Neural progenitor cell (in vitro differentiated cells): ENCODE data around the gene RTL5. TPM values are rescaled to one million over a fixed set of nuclear protein-coding genes. Genes with fewer than 3 reads are reported as not detected.

Experiments
- DNase-seq: peaks from one replicate; pipeline ENCODE4 v3.0.0-alpha.2; 2016; ENCODE audit warnings: low spot score
- H2AFZ ChIP-seq: fragments of 200-600 bp; sonication (generic); replicated peaks from 2 replicates; pipeline ENCODE4 v1.6.1; 2016; ENCODE audit warnings: antibody characterized with exemption
- H3F3A ChIP-seq: fragments of 200-600 bp; sonication (generic); 2 replicates; pipeline ENCODE4 v1.6.1; 2016; ENCODE audit warnings: antibody characterized with exemption, low read depth
- H3K27ac ChIP-seq: fragments of 200-600 bp; sonication (generic); 2 replicates; pipeline ENCODE4 v1.5.1; 2016; ENCODE audit warnings: mild to moderate bottlenecking
- H3K27me3 ChIP-seq: fragments of 200-600 bp; sonication (generic); 2 replicates; pipeline ENCODE4 v1.6.1; 2016; ENCODE audit warnings: mild to moderate bottlenecking, moderate library complexity
- H3K36me3 ChIP-seq: fragments of 200-600 bp; sonication (generic); 2 replicates; pipeline ENCODE4 v1.5.1; 2016
- H3K4me1 ChIP-seq: fragments of 200-600 bp; sonication (generic); 2 replicates; pipeline ENCODE4 v1.6.1; 2016; ENCODE audit warnings: mixed run types
- H3K4me2 ChIP-seq: fragments of 200-600 bp; sonication (generic); 2 replicates; pipeline ENCODE4 v1.6.1; 2016
- H3K4me3 ChIP-seq: fragments of 200-600 bp; sonication (generic); 2 replicates; pipeline ENCODE4 v1.5.1; 2016
- H3K79me2 ChIP-seq: fragments of 200-600 bp; sonication (generic); 2 replicates; pipeline ENCODE4 v1.6.1; 2016; ENCODE audit warnings: low read depth
- H3K9ac ChIP-seq: fragments of 200-600 bp; sonication (generic); 2 replicates; pipeline ENCODE4 v1.6.1; 2016
- H3K9me3 ChIP-seq: fragments of 200-600 bp; sonication (generic); 2 replicates; pipeline ENCODE4 v1.5.1; 2016; ENCODE audit warnings: low read depth
- H4K20me1 ChIP-seq: fragments of 200-600 bp; sonication (generic); 2 replicates; pipeline ENCODE4 v1.6.1; 2016; ENCODE audit warnings: low read depth
- H3K27ac Mint-ChIP-seq: 3 replicates; pipeline ENCODE4 v1.8.0; 2021; ENCODE audit warnings: mixed read lengths
- H3K27me3 Mint-ChIP-seq: 2 replicates; pipeline ENCODE4 v1.8.0; 2022; ENCODE audit warnings: low read depth, mild to moderate bottlenecking, inconsistent platforms, moderate library complexity, mixed read lengths; ENCODE audit not compliant: insufficient read depth
- H3K36me3 Mint-ChIP-seq: 3 replicates; pipeline ENCODE4 v1.8.0; 2021; ENCODE audit warnings: mixed read lengths
- H3K4me1 Mint-ChIP-seq: 3 replicates; pipeline ENCODE4 v1.8.0; 2021; ENCODE audit warnings: mixed read lengths
- H3K4me3 Mint-ChIP-seq: 3 replicates; pipeline ENCODE4 v1.8.0; 2021; ENCODE audit warnings: mild to moderate bottlenecking, moderate library complexity, mixed read lengths
- H3K9me3 Mint-ChIP-seq: 3 replicates; pipeline ENCODE4 v1.8.0; 2020; ENCODE audit warnings: mixed read lengths
- EZH2 ChIP-seq: fragments of 200-600 bp; sonication (generic); IDR thresholded peaks from 2 replicates; pipeline ENCODE4 v1.6.1; 2017; ENCODE audit warnings: antibody characterized with exemption, mild to moderate bottlenecking, moderate library complexity
- EZH2phosphoT487 ChIP-seq: fragments of 200-600 bp; sonication (generic); IDR thresholded peaks from 2 replicates; pipeline ENCODE4 v1.6.1; 2017; ENCODE audit warnings: antibody characterized with exemption
- total RNA-seq: library from RNA; depleted of rRNA; stranded (reverse); fragments of >200 nt; gene quantifications from 2 replicates; pipeline ENCODE4 v1.2.3, GENCODE V29; 2015; ENCODE audit warnings: low replicate concordance
- TF ChIP-seq, protein P1 (sequence below): fragments of 200-600 bp; sonication (generic); IDR thresholded peaks from 2 replicates; pipeline ENCODE4 v1.5.1; 2017; ENCODE audit warnings: antibody characterized with exemption, mild to moderate bottlenecking

RTL5 gene
- total RNA-seq, 1 donor from 2014 or later, result 1.0 TPM

DNA sequence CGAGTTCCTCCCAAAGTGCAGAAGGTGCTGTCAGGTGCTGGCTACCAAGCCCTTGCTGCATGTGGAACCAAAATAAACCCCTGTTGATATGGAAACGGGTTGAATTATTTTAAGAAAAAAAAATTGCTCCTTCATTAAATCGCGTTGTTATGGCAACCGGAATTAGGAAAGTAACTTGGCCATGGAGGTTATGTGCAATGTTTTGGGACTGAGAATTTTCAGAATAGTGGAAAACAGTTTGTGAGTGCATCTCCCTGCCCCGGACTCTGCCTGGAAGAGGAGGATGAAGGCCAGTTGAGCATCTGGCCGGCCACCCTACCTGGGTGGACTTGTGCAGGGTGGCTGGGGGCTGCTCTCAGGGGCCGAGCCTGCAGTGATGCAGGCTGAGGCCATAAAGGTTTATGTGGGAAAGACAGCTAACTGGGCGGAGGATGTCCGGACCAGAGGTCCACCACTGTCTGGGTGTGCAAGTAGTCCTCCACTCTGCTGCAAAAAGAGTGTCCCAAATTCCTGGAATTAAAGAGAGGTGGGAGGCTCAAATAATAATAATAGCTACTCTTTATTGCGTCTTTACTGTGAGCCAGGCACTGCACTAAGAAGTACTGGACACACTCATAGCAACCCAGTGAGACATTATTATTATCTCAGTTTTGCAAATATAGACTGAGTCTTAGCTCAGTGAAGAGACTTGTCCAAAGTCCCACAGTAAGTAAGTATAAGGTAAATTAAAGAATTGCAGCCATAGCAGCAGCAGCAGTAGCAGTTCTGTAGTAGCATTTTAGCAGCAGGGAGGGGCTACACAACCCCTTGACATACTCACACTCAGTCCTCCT is 20.6 kb downstream of the RTL5 start:
- Mint-ChIP-seq H3K27ac (no peak overlapping the region), H3K36me3 (no peaks in the 10 kb centered on the region), H3K4me1 (peaks cover 39% of the 10 kb centered on the region)

DNA sequence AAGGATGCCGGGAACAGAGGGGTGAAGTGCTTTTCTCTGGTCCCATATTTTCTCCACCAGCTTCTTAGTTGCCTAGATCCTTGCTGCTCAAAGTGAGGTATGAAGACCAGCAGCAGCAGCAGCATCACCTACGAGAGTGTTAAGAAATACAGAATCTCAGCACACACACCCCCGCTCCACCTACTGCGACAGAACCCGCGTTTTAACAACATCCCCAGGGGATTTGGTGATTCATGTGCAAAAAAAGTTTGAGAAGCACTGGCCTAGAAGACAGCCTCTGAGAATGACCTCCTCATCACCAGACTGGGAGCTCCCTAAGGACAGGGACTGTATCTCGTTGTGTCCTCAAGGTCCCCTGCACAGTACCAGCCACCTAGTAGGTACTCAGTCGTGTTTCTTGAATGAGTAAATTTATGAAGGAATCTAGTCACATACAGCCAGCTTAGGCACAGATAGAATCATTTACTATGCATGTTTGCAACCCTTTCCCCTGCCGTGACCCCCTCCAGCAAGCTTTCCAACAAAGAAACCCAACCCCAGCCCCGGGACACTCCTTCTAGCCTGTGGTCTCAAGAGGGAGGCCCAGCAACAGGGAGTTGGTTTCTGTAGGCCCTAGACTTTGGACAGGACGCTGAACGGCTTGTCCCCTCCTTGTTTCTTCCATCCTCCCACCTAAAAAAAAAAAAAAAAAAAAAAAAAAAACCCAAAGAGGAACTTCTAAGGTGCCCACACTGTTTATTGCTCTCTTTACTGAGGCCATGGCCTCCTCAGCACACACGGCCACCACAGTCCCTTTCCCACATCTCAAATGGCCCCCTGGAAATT is 21.5 kb downstream of the RTL5 start:
- no peaks in the 10 kb centered on the region for H3K79me2 ChIP-seq
- H3K4me3 ChIP-seq, result no peak overlapping the region
- Mint-ChIP-seq H3K4me1 (peaks cover 32% of the 10 kb centered on the region), H3K36me3 (no peaks in the 10 kb centered on the region), H3K27me3 (peaks cover 8% of the 10 kb centered on the region), H3K4me3 (peak overlapping the region; percentile 48), H3K27ac (no peak overlapping the region), H3K9me3 (peaks cover 13% of the 10 kb centered on the region)
- H3F3A ChIP-seq, result peaks cover 6% of the 10 kb centered on the region
- H2AFZ ChIP-seq, result no peak overlapping the region
- no peak overlapping the region for H3K27ac ChIP-seq
- H3K4me1 ChIP-seq, result no peaks in the 10 kb centered on the region
- H4K20me1 ChIP-seq, result peaks cover 13% of the 10 kb centered on the region
- H3K9ac ChIP-seq, result no peak overlapping the region
- no peak for DNase-seq
- no peaks in the 10 kb centered on the region for H3K27me3 ChIP-seq
- no peaks in the 10 kb centered on the region for H3K36me3 ChIP-seq
- no peak overlapping the region for H3K4me2 ChIP-seq
- no peaks in the 10 kb centered on the region for H3K9me3 ChIP-seq
- TF ChIP-seq EZH2phosphoT487 (no peak), EZH2 (no peak)
- TF ChIP-seq, protein P1, sequence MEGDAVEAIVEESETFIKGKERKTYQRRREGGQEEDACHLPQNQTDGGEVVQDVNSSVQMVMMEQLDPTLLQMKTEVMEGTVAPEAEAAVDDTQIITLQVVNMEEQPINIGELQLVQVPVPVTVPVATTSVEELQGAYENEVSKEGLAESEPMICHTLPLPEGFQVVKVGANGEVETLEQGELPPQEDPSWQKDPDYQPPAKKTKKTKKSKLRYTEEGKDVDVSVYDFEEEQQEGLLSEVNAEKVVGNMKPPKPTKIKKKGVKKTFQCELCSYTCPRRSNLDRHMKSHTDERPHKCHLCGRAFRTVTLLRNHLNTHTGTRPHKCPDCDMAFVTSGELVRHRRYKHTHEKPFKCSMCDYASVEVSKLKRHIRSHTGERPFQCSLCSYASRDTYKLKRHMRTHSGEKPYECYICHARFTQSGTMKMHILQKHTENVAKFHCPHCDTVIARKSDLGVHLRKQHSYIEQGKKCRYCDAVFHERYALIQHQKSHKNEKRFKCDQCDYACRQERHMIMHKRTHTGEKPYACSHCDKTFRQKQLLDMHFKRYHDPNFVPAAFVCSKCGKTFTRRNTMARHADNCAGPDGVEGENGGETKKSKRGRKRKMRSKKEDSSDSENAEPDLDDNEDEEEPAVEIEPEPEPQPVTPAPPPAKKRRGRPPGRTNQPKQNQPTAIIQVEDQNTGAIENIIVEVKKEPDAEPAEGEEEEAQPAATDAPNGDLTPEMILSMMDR, result no peak

More for the DNA sequence above, 20.6 kb downstream of the RTL5 start:
- no peak overlapping the region for H3K4me2 ChIP-seq
- H3K9me3 ChIP-seq, result no peaks in the 10 kb centered on the region
- peaks cover 4% of the 10 kb centered on the region for H3K27me3 ChIP-seq
- peaks cover 22% of the 10 kb centered on the region for H4K20me1 ChIP-seq
- no peak overlapping the region for H2AFZ ChIP-seq
- no peak overlapping the region for H3K27ac ChIP-seq
- Mint-ChIP-seq H3K27me3 (peaks cover 8% of the 10 kb centered on the region), H3K9me3 (peaks cover 13% of the 10 kb centered on the region), H3K4me3 (peak overlapping the region; percentile 21)
- peaks cover 4% of the 10 kb centered on the region for H3K4me1 ChIP-seq
- no peak overlapping the region for H3K9ac ChIP-seq
- no peak overlapping the region for H3K4me3 ChIP-seq
- no peak for DNase-seq
- H3K79me2 ChIP-seq, result no peaks in the 10 kb centered on the region
- peaks cover 6% of the 10 kb centered on the region for H3F3A ChIP-seq
- TF ChIP-seq, protein P1, result no peak
- no peak for TF ChIP-seq EZH2
- TF ChIP-seq EZH2phosphoT487, result no peak
- H3K36me3 ChIP-seq, result no peaks in the 10 kb centered on the region

DNA sequence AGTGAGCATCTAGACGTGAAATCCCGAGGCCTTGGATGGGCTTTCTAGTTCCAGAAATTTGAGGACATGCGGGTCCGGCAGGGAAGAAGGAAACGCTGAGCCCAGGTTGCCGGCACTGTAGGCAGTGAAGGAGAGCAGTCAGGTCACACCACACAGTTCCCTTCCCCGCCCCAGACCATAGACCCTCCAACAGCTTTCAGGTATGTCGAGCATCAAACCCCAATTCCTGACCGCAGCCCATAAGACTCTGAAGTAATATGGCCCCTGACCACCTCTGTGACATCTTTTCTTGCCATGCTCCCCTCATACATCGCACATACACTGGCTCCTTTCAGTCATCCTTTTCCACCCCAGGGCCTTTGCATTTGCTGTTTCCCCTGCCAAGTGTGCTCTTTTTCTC is 23.0 kb downstream of the RTL5 start:
- H3K4me1 Mint-ChIP-seq, result peaks cover 17% of the 10 kb centered on the region
- peaks cover 15% of the 10 kb centered on the region for H3K9me3 Mint-ChIP-seq
- Histone ChIP-seq H3K9me3 (no peaks in the 10 kb centered on the region), H4K20me1 (no peaks in the 10 kb centered on the region), H3K4me3 (no peak overlapping the region), H3F3A (no peaks in the 10 kb centered on the region), H3K79me2 (no peaks in the 10 kb centered on the region), H3K9ac (no peak overlapping the region), H3K36me3 (no peaks in the 10 kb centered on the region), H3K27me3 (no peaks in the 10 kb centered on the region), H2AFZ (no peak overlapping the region), H3K4me1 (no peaks in the 10 kb centered on the region), H3K4me2 (no peak overlapping the region), H3K27ac (no peak overlapping the region)
- TF ChIP-seq, protein P1, result no peak
- TF ChIP-seq EZH2phosphoT487 (no peak), EZH2 (no peak)
- peaks cover 8% of the 10 kb centered on the region for H3K27me3 Mint-ChIP-seq
- no peak overlapping the region for H3K4me3 Mint-ChIP-seq
- DNase-seq, result no peak
- no peak overlapping the region for H3K27ac Mint-ChIP-seq
- no peaks in the 10 kb centered on the region for H3K36me3 Mint-ChIP-seq
